Activated naive CD8-positive, alpha-beta T cell treated with anti-CD3 and anti-CD28 coated beads for 36 hours (primary cell): ENCODE data around the gene FSTL1. TPM values are rescaled to one million over a fixed set of nuclear protein-coding genes. Genes with fewer than 3 reads are reported as not detected.

Experiments
- DNase-seq: peaks from one replicate; pipeline ENCODE4 v3.0.0; 2021
- H3K27ac Mint-ChIP-seq: one replicate; pipeline ENCODE4 v1.8.0; 2022; ENCODE audit warnings: mild to moderate bottlenecking, moderate library complexity, mixed read lengths
- H3K27me3 Mint-ChIP-seq: one replicate; pipeline ENCODE4 v1.8.0; 2022; ENCODE audit warnings: mild to moderate bottlenecking, mixed read lengths
- H3K36me3 Mint-ChIP-seq: one replicate; pipeline ENCODE4 v1.8.0; 2021; ENCODE audit warnings: mild to moderate bottlenecking, mixed read lengths
- H3K4me1 Mint-ChIP-seq: one replicate; pipeline ENCODE4 v1.8.0; 2021; ENCODE audit warnings: mixed read lengths
- H3K4me3 Mint-ChIP-seq: one replicate; pipeline ENCODE4 v1.8.0; 2022; ENCODE audit warnings: mild to moderate bottlenecking, moderate library complexity, mixed read lengths
- H3K9me3 Mint-ChIP-seq: one replicate; pipeline ENCODE4 v1.8.0; 2022; ENCODE audit warnings: mixed read lengths
- total RNA-seq, 2 experiments: library from RNA; stranded (reverse); gene quantifications; one replicate each; pipeline ENCODE4 v1.2.3, GENCODE V29; 2021

Gene FSTL1
- total RNA-seq, 2 experiments from 2014 or later: 1.6 to 1.7 TPM

- Mint-ChIP-seq H3K9me3 (no peaks in the 10 kb centered on the region), H3K27ac (no peak overlapping the region), H3K4me3 (no peak overlapping the region), H3K36me3 (no peaks in the 10 kb centered on the region), H3K27me3 (peaks cover 4% of the 10 kb centered on the region), H3K4me1 (no peaks in the 10 kb centered on the region)
- no peak for DNase-seq
Measured at GRCh38 chr3:120473389-120473788, 22.6 kb upstream of the FSTL1 start.

GRCh38 chr3:120472121-120472844, 21.5 kb upstream of the FSTL1 start:
- H3K27ac Mint-ChIP-seq: no peak overlapping the region
- no peak overlapping the region for H3K4me3 Mint-ChIP-seq
- no peak for DNase-seq
- no peaks in the 10 kb centered on the region for H3K36me3 Mint-ChIP-seq
- H3K4me1 Mint-ChIP-seq: no peaks in the 10 kb centered on the region
- H3K27me3 Mint-ChIP-seq: peaks cover 8% of the 10 kb centered on the region
- no peaks in the 10 kb centered on the region for H3K9me3 Mint-ChIP-seq

GRCh38 chr3:120471643-120472042, 20.9 kb upstream of the FSTL1 start:
- no peak for DNase-seq
- Mint-ChIP-seq H3K4me1 (no peaks in the 10 kb centered on the region), H3K36me3 (no peaks in the 10 kb centered on the region), H3K9me3 (no peaks in the 10 kb centered on the region), H3K27ac (no peak overlapping the region), H3K4me3 (no peak overlapping the region), H3K27me3 (peaks cover 8% of the 10 kb centered on the region)

GRCh38 chr3:120470870-120471269, 20.1 kb upstream of the FSTL1 start:
- Mint-ChIP-seq H3K4me3 (no peak overlapping the region), H3K27me3 (peaks cover 5% of the 10 kb centered on the region), H3K9me3 (no peaks in the 10 kb centered on the region), H3K36me3 (no peaks in the 10 kb centered on the region), H3K4me1 (no peaks in the 10 kb centered on the region), H3K27ac (no peak overlapping the region)
- DNase-seq: no peak

GRCh38 chr3:120469882-120470301, 19.1 kb upstream of the FSTL1 start:
- Mint-ChIP-seq H3K27me3 (peaks cover 4% of the 10 kb centered on the region), H3K36me3 (no peaks in the 10 kb centered on the region), H3K4me3 (no peak overlapping the region), H3K4me1 (no peaks in the 10 kb centered on the region), H3K27ac (no peak overlapping the region), H3K9me3 (no peaks in the 10 kb centered on the region)
- no peak for DNase-seq

GRCh38 chr3:120469440-120469839, 18.6 kb upstream of the FSTL1 start:
- Mint-ChIP-seq H3K27ac (no peak overlapping the region), H3K27me3 (peaks cover 4% of the 10 kb centered on the region), H3K4me1 (no peaks in the 10 kb centered on the region), H3K36me3 (no peaks in the 10 kb centered on the region), H3K4me3 (no peak overlapping the region), H3K9me3 (no peaks in the 10 kb centered on the region)
- no peak for DNase-seq

- Mint-ChIP-seq H3K9me3 (no peaks in the 10 kb centered on the region), H3K36me3 (no peaks in the 10 kb centered on the region), H3K4me3 (no peak overlapping the region), H3K27ac (no peak overlapping the region), H3K27me3 (peaks cover 4% of the 10 kb centered on the region), H3K4me1 (no peaks in the 10 kb centered on the region)
- DNase-seq: no peak
Measured at GRCh38 chr3:120468635-120469295, 18.0 kb upstream of the FSTL1 start.

GRCh38 chr3:120462409-120462959, 11.7 kb upstream of the FSTL1 start:
- no peak for DNase-seq
- Mint-ChIP-seq H3K36me3 (no peaks in the 10 kb centered on the region), H3K27ac (no peak overlapping the region), H3K4me3 (no peak overlapping the region), H3K4me1 (peaks cover 5% of the 10 kb centered on the region), H3K27me3 (no peaks in the 10 kb centered on the region), H3K9me3 (no peaks in the 10 kb centered on the region)

GRCh38 chr3:120461416-120461815, 10.6 kb upstream of the FSTL1 start:
- Mint-ChIP-seq H3K27me3 (no peaks in the 10 kb centered on the region), H3K4me3 (no peak overlapping the region), H3K36me3 (no peaks in the 10 kb centered on the region)

GRCh38 chr3:120460862-120461261, 10.1 kb upstream of the FSTL1 start:
- no peak for DNase-seq
- H3K27ac Mint-ChIP-seq: no peak overlapping the region
- H3K36me3 Mint-ChIP-seq: no peaks in the 10 kb centered on the region
- no peaks in the 10 kb centered on the region for H3K27me3 Mint-ChIP-seq
- no peaks in the 10 kb centered on the region for H3K9me3 Mint-ChIP-seq
- H3K4me3 Mint-ChIP-seq: no peak overlapping the region
- H3K4me1 Mint-ChIP-seq: peaks cover 5% of the 10 kb centered on the region

More at GRCh38 chr3:120461416-120461815, 10.6 kb upstream of the FSTL1 start:
- no peak overlapping the region for H3K27ac Mint-ChIP-seq
- no peaks in the 10 kb centered on the region for H3K9me3 Mint-ChIP-seq
- peaks cover 5% of the 10 kb centered on the region for H3K4me1 Mint-ChIP-seq
- DNase-seq: no peak

GRCh38 chr3:120460181-120460790, 9.5 kb upstream of the FSTL1 start:
- Mint-ChIP-seq H3K4me1 (peaks cover 5% of the 10 kb centered on the region), H3K9me3 (no peaks in the 10 kb centered on the region), H3K27me3 (no peaks in the 10 kb centered on the region)

GRCh38 chr3:120459196-120459595, 8.4 kb upstream of the FSTL1 start:
- H3K9me3 Mint-ChIP-seq: no peaks in the 10 kb centered on the region
- no peak overlapping the region for H3K4me3 Mint-ChIP-seq
- H3K4me1 Mint-ChIP-seq: peaks cover 5% of the 10 kb centered on the region
- H3K27me3 Mint-ChIP-seq: no peaks in the 10 kb centered on the region
- no peak for DNase-seq
- no peak overlapping the region for H3K27ac Mint-ChIP-seq
- no peaks in the 10 kb centered on the region for H3K36me3 Mint-ChIP-seq

More at GRCh38 chr3:120460181-120460790, 9.5 kb upstream of the FSTL1 start:
- Mint-ChIP-seq H3K27ac (no peak overlapping the region), H3K36me3 (no peaks in the 10 kb centered on the region), H3K4me3 (no peak overlapping the region)
- DNase-seq: no peak

- H3K4me3 Mint-ChIP-seq: no peak overlapping the region
- no peaks in the 10 kb centered on the region for H3K36me3 Mint-ChIP-seq
- no peak for DNase-seq
- peaks cover 3% of the 10 kb centered on the region for H3K9me3 Mint-ChIP-seq
- H3K4me1 Mint-ChIP-seq: peaks cover 5% of the 10 kb centered on the region
- no peaks in the 10 kb centered on the region for H3K27me3 Mint-ChIP-seq
- no peak overlapping the region for H3K27ac Mint-ChIP-seq
Measured at GRCh38 chr3:120457827-120458226, 7.0 kb upstream of the FSTL1 start.

GRCh38 chr3:120454076-120454689, 3.4 kb upstream of the FSTL1 start:
- Mint-ChIP-seq H3K9me3 (peaks cover 3% of the 10 kb centered on the region), H3K4me3 (no peak overlapping the region), H3K4me1 (peaks cover 8% of the 10 kb centered on the region), H3K27me3 (peaks cover 21% of the 10 kb centered on the region), H3K36me3 (no peaks in the 10 kb centered on the region), H3K27ac (no peak overlapping the region)
- no peak for DNase-seq

GRCh38 chr3:120452816-120453215, 2.0 kb upstream of the FSTL1 start:
- H3K9me3 Mint-ChIP-seq: peaks cover 3% of the 10 kb centered on the region
- no peak overlapping the region for H3K4me3 Mint-ChIP-seq
- peaks cover 29% of the 10 kb centered on the region for H3K27me3 Mint-ChIP-seq
- peaks cover 8% of the 10 kb centered on the region for H3K4me1 Mint-ChIP-seq
- DNase-seq: no peak
- H3K36me3 Mint-ChIP-seq: no peaks in the 10 kb centered on the region
- H3K27ac Mint-ChIP-seq: no peak overlapping the region
